GM21526 (cell line): ENCODE results near the gene METTL9.

Experiments used
- ATAC-seq: cut with Tn5 transposase; IDR thresholded peaks from one replicate; pipeline ENCODE4 v1.9.1; 2021; ENCODE audit warnings: moderate library complexity; ENCODE audit not compliant: unreplicated experiment, low FRiP score

METTL9 gene

DNA sequence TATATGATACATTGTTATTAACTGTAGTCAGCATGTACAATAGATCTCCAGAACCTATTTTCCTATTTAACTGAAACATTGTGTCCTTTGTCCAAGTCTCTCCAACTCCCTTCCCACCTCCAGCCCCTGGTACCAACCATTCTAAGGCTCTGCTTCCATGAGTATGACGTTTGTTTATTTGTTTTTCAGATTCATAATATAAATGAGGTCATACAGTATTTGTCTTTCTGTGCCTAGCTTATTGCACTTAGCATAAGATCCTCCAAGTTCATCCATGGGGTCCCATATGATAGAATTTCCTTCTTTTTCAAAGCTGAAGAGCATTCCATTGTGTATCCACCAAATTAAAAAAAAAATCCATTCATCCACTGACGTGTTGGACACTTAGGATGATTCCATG, 103.8 kb downstream of the METTL9 start:
- ATAC-seq, result no peak

DNA sequence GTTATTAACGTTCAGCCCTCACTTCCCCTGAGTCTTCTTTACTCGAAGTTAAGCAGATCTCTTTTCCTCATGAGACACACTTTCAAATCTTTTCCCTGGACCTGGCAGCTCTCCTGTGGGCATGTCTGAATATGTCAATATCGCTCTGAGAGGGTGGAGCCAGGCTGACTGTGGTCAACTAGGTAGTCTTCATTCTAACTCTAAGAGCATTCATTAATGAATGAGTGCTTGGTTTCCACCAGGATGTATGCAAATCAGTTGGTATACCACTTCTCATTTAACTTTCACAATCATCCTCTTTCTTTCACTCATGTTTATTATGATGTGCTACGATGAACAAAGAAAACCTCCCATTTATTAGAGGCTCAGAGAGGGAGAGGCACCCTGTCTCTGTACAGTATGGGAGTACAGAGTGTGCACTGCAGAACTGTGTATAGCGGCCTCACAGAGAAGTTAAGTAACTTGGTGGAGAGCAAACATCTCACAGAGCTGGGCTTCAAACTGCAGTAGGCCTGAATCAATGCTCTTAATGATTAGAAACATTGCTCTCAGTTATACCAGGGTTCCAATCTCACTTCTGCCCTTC, 104.3 kb downstream of the METTL9 start:
- ATAC-seq, result no peak

DNA sequence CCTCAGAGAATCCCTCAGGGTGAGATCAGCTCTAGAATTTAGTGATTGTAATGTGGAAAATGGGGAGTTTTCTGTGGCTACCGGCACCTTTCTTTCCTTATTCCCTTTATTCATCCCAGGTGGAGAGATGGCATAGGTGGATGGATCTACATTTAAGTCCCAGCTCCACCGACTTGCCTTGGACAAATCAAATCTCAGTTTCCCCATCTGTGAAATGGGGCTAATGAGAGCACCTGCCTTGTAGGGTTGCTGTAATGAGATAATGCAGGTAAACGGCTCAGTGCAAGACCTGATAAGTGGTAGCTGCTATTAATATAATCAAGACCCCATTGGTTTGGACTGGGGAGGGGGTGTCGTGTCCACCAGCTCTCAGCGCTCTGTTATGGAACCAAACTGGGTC, 104.9 kb downstream of the METTL9 start:
- no peak for ATAC-seq

DNA sequence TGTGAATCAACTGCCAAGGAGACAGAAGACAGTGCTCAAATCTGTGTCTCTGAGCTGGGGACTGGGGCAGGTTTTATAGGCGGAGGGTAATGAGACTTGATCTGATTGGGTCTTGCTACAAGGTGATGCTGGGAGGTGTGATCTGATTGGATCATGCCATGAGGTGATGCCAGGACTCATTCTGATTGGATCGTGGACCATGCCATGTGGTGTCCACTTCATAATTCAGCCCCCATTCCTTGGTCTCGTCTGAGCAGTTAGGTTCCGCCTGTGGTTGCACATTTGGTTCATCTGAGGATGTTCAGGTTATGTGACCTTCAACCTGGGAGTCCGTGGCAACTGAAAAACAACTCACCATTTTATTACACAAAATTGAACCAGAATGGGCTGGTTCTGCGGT, 105.4 kb downstream of the METTL9 start:
- ATAC-seq, result no peak
